GM21576 (cell line): ENCODE data around the gene ALLC.

Experiments
- ATAC-seq: cut with Tn5 transposase; IDR thresholded peaks from one replicate; pipeline ENCODE4 v1.9.1; 2021; ENCODE audit warnings: mild to moderate bottlenecking, moderate library complexity; ENCODE audit not compliant: unreplicated experiment

The ALLC gene

DNA sequence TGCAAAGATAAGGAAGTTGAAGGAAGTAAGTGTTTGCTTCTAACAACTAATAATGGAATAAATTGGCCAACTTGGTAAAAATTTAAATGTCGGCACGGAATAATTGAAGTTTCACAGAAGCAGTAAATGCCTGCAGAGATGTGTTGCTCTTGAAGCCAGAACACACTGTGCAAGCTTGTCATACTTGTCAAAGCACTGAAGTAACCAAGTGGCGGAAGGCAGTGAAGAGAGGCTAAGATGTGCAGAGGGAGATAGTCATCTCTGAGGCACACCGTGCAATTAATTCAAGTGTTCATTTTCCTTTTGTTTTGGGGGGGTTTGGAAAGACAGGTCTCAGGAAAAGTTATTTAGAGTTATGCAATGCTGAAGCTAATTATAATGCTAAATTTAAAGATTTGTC, 50.6 kb downstream of the ALLC start:
- ATAC-seq, result no peak

DNA sequence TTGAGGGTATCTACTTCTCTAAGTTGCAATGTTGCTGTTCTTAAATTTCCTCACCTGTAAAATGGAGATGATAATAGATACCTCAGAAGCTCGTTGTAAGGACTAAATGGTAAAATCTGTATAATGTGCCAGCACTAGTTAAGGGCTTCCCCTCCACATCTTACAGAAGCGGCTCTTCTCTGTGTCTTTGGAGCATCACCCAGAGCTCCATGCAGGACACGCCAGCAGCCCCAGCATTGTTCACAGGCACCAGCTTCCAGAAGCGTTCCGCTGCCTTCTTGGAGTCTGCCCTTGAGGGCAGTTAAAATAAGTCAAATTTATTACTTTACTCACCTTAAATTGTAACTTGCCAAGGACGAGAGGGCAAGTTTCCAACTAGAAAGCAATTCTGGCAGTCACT, 51.2 kb downstream of the ALLC start:
- ATAC-seq, result no peak

- ATAC-seq, result no peak
Observed at GRCh38 chr2:3712424-3712823, 54.4 kb downstream of the ALLC start.

DNA sequence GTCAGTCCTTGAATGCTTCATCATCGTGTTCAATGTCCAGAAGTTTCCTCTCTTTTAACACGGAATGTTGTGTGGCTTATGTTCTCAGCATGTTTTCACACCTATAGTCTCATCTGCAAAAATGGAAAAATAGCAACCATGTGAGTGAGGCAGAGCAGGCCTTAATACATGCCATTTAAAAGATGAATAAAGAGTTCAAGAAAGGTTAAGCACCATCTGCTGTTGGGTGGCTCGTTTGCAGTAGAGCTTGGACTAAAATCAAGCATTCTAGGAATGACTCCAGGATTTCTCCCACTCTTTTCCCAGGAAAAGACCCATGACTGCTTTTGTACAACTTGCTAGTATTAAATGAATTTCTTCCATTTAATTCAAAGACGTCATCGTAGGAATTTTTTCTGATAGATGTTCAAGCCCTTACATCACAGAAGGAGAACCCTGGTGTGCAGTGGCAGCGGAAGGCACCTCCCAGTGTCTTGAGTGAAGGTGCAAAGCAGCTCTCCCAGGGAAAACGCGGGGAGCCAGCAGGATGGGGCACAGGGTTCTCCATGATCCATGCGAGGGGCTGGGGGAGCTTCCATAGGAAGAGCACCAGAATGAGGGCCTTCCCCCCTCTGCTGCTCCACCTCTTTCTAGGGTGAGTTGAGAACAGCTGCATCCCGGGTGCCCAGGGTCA, 55.0 kb downstream of the ALLC start:
- no peak for ATAC-seq

DNA sequence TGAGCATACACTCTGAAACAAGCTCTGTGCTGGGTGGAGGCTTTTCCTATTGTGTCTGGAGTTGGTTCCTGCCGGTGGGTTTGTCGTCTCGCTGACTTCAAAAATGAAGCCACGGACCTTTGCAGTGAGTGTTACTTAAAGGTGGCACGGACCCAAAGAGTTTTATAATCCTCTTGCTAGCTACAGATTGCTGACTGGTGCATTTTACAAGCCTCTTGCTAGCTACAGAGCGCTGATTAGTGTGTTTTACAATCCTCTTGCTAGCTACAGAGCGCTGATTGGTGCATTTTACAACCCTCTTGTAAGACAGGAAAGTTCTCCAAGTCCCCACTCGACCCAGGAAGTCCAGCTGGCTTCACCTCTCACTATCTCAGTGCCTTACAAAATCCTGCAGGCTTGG, 60.7 kb downstream of the ALLC start:
- ATAC-seq, result no peak

- ATAC-seq, result no peak
Observed at GRCh38 chr2:3725002-3725401, 67.0 kb downstream of the ALLC start.

- no peak for ATAC-seq
Observed at GRCh38 chr2:3725458-3726250, 67.7 kb downstream of the ALLC start.

GRCh38 chr2:3726511-3726910, 68.5 kb downstream of the ALLC start:
- ATAC-seq, result no peak

- ATAC-seq, result no peak
Observed at GRCh38 chr2:3727397-3728045, 69.5 kb downstream of the ALLC start.

GRCh38 chr2:3728104-3729054, 70.4 kb downstream of the ALLC start:
- ATAC-seq, result no peak

- no peak for ATAC-seq
Observed at GRCh38 chr2:3729055-3729448, 71.1 kb downstream of the ALLC start.

GRCh38 chr2:3729786-3730185, 71.8 kb downstream of the ALLC start:
- no peak for ATAC-seq

DNA sequence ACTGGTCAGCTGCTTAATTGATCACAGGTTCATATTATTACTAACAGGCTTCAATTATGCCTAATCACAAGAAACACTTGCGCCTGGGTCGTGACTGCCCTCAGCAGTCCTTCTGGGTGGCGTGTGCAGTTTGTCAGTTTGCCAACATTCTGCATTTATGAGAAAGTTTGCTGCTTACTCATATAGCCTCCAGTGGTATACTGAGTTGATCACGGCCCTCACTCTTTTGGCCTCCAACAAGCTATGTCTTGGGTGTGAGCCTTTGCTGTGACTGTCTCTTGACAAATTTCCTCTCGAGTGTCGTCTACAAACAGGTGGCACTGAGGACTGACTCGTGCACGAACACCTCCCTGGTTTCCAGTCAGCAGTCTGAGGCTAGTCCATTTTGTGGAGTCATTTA, 72.6 kb downstream of the ALLC start:
- ATAC-seq, result no peak

DNA sequence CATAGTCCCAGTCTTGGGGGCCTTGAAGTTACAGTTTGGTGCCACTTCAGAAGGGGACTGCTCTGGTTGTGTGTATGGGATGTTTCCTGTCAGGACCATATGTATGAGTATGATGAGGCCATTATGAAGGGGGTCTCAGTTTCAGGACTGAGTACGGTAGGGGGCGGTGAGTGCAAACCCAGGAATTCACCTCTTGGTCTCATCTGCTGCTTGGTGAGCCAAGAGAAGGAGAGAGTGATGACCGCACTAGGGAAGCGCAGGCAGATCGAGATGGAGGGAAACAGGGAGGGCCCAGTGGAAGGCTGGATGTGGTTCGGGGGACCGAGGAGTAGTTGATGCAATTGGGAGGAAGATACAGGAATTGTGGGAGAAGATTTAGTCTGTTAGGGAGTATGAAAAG, 73.8 kb downstream of the ALLC start:
- ATAC-seq, result no peak

- no peak for ATAC-seq
Observed at GRCh38 chr2:3736112-3736511, 78.1 kb downstream of the ALLC start.

- no peak for ATAC-seq
Observed at GRCh38 chr2:3737128-3737527, 79.1 kb downstream of the ALLC start.

- no peak for ATAC-seq
Observed at GRCh38 chr2:3738454-3738853, 80.5 kb downstream of the ALLC start.

- no peak for ATAC-seq
Observed at GRCh38 chr2:3739313-3739712, 81.3 kb downstream of the ALLC start.

DNA sequence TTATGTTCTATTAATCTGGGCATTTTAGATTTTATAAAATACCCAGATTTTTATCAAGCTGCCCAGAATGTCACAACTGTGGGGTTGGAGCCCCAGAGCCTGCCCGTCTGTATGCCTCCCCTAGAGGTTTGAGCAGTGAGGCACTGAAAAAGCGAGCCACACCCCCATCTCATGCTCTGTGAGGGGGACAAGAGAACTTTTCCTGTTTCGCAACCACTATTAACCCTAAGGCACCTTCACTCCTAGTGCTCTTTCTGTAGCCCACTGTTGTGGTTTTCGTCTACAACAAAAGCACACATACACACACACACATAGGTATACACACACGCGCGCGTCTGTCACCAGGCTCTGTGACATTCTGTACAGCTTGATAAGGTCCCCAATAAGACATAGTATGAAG, 83.4 kb downstream of the ALLC start:
- ATAC-seq, result no peak

DNA sequence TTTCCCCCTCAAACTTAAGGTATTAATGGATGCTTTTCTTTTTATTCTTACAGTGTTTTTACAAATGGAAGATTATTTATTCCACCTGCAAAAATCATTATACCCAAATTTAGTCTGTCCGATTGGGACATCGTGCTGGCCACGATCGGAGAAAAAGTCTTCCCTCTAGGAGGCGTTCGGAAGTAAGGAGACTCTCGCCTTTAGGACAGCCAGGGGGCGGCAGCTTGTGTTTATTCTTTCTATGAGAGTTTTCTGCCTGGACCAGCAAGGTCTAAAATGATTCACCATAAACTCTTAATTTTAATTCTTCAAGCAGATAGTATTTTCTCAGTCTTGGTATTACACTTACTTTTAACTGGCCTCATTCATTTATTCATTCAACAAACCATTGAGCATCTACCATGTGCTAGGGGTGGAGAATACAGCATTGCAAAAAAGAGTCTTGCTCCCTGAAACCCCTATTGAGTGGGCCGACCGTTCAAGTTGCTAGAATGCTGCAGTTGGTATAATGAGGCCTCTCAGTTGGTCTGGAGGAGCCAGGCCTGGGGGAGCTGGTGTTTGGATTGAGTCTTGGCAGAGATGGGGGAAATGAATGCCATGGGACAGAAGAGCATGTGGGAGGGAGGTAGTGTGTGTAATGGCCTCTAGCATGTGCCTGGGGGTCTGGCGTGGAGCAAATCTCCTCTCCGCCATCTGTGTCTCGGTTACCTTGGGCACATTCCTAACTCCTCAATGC, 84.0 kb downstream of the ALLC start:
- no peak for ATAC-seq
